HG03442 (cell line): Measurements from ENCODE around the gene TNIK.

ENCODE experiments used
- ATAC-seq: cut with Tn5 transposase; IDR thresholded peaks from one replicate; pipeline ENCODE4 v1.9.1; 2021; ENCODE audit warnings: mild to moderate bottlenecking, moderate library complexity; ENCODE audit not compliant: unreplicated experiment

The TNIK gene

DNA sequence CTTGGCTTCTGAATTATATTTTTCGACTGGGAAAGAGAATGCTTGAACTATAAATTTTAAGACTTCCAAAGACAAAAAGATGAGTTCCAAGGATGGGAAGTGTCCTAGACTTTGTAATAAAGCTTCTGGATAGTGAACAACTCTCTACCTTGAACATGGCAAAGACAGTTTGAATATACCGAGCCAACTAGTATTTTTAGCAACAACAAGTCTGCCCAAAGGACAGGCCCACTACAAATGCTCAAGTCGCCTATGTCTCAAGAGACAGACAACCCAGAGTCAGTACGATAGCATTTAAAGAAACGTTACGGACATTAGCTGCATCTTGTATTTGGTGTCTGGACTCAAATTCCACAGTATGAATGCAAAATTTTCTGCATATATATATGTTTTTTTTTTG is 258.4 kb downstream of the TNIK start:
- ATAC-seq, result no peak

DNA sequence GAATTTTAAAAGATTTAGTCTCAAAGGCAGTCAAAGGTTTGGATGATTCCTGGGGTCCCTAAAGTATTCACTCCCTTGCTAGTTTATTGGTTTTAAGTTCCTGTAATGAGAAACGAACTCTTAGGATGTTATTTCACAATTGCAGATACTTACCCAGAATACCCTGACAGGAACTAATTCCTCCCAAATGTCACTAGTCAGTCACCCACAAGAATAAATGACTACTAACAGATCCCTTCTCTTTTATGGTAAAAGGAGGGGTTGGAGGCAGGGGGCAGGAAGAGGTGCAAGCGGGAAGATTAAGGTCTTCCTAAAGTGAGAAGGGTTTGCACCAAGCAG is 259.5 kb downstream of the TNIK start:
- no peak for ATAC-seq

DNA sequence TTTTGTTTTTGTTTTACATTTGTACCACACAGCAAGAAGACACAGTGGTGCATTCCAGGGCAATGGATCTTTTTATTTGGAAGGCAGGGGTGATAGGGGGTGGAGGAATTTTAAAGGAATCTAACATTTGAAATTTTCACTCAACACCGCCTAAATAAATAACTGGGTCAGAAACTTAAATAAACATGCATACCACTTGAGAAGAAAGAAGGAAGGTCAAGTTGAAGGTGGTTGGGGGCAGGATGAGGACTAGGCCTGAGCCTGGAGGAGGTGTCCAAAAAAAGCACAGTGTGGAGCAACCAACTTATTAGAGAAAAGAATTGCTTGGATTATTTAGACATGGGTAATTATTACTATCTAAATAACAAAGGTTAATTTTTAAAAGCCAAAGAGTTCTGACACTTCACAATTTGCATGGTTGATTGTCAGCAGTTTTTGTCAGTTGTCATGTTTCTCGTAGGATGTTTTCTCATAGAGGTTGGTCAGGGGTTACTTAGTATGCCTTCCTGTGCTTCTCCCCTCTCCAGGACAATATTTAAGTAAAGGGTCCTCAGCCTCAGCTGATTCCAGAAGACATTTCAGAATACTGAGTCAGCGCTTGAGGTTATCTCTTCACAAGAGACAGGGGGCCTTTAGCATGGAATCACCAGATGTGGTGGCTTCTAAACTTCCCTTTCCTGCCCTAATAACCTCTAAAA is 260.0 kb downstream of the TNIK start:
- no peak for ATAC-seq

DNA sequence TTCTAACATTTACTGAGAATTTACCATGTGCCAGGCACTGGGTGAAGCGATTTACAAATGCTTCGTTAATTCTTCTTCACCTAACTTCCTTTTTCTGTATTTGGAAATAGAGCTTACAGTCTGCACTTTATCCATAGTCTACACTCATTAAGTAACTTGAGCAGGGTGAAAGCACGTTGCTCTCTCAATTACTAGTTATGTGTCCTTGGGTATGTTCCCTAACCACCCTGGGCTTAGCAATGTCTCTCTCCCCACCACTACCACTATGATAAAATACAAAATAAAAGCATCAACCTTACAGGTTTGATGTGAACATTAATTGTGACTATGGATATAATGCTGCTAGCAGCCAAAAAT is 260.8 kb downstream of the TNIK start:
- no peak for ATAC-seq

DNA sequence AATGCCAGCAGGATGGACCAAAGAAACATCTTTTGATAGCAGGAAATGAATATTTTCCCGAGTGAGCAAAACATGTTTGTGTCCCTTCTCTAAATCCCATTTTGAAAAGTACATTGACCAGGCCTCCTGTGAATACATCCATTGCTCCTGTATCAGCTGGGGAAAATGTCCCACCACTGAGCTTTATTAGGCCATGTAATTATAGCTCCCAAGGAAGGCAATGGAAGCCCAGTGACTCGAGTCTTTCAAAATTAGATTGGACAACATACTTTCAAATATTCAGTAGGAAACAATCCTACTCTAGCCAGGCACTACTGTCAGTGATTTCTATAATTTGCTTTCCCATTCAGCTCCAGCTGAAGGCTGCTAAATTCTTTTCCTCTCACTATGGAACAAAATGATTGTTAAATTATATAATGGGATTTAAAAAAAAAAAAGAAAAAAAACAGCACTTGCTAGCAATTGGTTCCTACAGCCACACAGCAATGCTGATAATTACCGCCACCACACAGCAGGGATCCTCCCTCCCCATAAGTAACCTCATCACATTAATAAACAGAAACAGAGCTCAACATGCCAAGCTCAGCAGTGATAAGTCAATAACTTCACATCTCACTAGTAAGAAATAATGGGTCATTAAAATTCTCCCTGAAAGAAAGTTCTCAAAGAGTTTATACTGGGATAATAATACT is 261.3 kb downstream of the TNIK start:
- ATAC-seq, result no peak

DNA sequence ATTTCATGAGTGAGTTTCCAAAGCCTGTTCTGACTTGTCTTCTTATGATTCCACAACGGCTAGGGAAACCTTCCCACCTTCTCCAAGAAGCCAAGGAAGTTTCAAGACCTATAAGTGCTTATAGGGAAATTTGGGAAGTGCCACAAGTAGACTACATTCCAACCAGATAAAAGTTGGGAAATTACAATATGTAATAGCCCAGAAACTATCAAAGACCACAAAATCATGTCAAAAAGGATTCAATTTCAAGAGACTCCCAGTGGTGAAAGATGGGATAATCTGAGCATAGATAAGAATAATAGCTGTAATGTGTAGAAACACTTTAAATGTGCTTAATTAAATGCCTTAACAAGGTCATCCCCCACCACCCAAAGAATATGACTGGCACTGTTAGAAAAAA is 264.5 kb downstream of the TNIK start:
- ATAC-seq, result no peak

DNA sequence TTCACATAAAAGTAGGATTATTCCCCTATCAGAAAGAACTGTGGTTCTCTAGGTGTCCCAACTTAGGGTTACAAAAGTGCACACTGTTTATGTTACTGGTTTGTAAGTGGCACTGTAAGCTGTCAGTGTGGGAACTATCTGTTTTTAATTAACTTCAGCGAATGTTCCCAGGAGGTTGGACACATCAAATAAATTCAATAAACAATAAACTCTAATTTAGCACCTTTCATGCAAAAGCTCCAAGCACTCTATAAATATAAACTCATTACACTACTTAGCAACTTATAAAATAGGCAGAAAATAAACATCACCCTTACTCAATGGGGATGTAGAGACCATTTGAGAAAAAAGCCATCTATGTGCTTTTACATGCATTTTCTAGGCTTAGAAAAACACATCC is 265.2 kb downstream of the TNIK start:
- ATAC-seq, result no peak

DNA sequence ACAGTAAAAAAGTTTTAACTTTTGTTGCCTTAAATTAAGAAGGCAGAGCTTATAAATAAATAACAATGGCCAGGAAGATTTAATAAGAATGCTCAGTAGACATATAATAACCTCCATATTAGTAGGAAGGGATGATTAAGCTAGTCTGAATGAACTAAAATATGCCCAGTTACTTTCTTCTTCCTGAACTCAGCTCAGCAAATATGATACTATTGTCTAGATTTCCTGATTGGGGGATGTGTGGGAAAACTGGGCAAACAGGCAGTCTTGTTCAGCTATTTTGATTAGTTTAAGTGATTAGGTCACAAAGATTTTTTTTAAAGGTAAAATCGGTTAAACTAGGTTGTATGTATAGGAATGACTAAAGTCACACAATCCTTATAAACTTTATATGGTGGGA is 266.5 kb downstream of the TNIK start:
- ATAC-seq, result no peak

DNA sequence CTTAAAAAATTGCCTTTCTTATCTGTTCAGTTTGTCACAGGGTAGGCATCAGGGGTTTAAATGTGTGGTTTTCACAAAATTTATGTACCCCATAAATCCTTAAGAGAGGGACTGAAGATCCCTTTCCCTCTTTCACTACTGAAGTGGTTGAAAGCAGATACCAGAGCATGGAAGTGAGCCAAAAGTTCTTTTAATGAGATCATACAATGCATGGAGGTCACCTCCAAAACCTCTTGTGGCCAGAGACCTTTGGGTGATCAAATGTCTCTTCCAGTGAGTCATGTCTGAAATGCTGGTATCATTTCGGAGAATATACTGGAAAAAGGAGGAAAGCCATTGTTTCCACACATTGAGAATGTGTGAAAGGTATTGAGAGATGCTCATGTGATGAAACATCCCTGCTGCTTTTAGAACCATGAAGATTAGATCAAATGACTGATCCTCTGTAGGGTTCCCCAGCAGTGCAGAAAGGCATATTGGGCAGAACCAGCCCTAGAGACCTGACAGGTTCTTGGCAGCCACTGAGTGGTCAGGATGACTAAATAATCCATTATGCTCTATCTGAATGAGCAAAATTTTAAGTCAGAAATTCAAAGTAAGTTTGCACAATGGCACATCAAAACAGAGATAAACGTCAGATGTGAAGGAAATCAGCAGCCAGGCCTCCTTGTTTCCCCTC is 267.9 kb downstream of the TNIK start:
- ATAC-seq, result no peak

DNA sequence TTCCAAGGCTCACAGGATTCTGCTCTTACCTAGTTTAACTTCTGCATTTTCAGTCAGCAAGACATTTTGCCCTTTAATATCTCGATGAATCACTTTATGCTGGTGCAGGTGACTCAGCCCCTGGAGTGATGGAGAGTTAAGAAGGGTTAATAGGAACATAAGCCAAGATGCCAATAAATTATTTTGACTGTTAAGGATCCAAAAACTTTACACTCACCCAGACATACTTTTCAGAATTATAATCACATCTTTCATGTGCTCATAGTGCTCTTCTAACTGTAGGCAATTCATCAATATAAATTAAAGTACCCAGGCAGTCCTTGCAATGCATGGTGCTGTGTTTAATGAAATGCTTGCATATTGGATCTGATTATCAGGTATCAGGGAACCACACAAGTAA is 269.5 kb downstream of the TNIK start:
- ATAC-seq, result no peak

DNA sequence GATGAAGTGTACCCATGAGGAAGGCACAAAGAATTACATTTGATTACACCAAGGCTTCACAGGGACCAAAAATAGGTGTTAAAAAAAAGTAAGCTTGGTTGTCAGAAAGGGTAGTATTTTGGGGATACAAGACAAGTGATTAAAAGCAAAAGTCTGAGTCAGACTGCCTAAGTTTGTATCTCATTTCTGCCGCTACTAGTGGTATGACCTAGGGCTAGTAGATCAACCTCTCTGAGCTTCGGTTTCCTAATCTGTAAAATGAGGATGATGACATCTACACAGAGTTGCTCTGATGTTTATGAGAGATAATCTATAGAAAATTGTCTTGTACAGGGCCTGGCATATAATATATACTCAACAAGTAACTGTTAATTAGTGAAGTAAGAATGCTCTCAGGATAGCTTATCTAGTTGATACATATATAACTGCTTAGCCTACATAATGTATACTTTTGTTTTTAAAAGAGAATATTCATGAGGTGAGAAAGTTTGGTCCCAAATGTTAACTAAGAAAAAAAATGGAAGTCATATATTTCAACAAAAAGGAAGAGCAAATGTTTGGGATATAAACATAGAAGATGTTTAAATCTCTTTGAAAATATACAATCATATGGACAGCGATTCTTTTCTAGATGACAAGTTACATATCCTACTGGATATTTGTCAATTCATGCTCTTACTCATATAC is 270.7 kb downstream of the TNIK start:
- ATAC-seq, result peak; percentile 70

DNA sequence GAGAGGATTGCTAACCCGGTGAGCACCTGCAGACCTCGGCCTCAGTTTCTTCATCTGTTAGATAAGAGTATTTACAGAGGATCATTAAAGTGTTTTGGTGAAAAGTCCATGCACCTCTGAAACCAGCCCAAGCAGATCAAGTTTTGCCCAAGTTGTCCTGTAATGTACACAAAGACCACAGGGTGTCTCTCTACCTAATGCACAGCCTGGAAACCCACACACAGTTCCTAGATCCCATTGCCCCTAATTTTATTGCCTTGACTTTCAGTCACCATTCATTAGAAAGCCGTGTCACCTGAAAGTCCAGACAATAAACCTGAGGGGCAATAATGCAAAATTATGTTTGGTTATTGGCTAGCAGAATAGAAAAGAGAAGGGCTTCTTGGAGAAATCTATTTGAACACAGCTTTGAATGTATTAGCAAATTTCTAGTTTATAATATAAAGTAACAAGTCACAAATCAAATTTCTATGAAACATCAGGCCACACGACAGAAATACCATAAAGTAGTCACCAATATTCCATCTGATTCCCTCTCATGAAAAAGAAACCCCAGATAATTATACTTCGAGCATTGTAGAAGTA is 272.4 kb downstream of the TNIK start:
- no peak for ATAC-seq

DNA sequence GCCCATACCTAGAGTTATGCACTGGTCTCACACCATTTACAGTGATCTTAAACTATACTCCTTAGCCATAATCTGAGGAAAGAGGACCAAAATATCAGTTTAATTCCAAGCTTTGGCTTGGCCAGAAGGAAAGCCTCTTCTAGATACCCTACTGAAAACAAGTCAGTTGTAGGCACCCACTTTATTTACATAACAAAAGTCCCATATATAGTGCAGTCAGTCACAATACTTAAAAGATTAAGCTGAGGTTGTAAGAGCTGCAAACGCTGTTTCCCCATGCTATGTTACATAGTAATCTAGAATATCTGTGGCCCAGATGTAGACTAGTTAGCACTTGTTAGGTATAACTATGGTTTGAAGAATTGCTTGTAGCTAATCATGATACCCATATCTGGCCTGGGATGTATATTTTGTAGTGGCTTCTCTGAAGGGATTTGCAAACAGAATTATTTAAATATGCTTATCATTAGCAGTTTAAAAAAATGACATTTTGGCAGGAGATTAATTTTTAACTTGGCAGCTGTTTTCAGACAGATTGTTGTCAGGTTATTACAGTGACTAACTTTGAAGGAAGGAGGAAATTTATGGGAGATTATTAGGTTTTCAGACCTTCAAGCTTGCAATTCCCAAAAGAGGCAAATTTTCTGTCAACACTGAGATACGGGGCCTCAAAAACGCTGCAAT is 273.2 kb downstream of the TNIK start:
- ATAC-seq, result no peak

DNA sequence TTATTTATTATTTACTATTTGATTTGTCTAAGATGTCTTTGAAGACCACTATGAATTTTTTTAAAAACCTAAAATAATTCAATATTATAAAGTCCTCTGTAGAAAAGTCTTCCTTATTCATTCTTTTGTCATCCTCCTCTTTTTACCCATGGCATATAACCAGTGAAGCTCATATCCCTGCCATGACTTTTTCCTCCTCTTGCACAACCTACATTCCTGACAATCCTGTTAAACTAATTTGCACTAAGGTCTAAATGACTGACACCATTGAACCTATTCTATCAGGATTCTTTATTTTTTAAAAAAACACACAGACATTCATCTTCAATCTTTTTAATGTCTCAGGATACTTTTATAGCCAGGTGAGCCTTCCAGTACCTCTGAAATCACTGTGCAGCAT is 273.8 kb downstream of the TNIK start:
- no peak for ATAC-seq

DNA sequence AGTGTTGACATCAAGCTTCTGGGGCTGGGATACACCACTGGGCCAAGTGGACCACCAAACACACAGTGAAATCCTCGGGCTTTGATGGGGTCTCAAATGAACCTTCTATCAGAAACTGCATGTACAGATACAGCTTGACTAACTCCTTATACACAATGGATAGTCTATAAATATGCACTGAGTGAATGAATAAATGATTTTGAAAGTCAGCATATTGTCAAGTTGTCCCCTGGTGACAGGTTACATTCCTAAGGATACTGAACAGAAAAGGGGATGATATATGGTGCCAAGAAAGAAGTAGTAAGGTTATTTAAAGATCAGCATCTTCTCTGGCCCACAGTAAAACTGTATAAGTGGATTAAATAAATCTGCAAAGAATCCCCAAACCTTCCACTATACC is 274.2 kb downstream of the TNIK start:
- no peak for ATAC-seq

DNA sequence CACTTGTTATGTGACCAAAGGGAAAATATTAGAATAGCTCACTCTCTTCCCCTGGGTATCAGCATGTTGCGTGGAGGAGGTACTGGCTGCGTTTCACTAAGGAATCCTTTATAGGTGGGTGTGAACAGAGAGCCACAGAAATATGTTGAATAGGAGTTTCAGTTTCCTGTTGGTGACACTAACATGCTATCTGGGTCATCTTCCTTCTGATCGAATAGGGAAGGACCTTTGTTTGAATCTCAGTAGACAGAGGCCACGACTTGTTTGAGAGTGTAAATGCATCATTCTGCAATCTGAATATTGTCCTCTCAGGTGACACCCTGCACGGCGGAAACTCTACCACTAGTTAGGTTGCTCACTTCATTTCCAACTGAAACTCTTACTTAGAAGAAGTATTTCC is 275.8 kb downstream of the TNIK start:
- peak; percentile 82 for ATAC-seq

DNA sequence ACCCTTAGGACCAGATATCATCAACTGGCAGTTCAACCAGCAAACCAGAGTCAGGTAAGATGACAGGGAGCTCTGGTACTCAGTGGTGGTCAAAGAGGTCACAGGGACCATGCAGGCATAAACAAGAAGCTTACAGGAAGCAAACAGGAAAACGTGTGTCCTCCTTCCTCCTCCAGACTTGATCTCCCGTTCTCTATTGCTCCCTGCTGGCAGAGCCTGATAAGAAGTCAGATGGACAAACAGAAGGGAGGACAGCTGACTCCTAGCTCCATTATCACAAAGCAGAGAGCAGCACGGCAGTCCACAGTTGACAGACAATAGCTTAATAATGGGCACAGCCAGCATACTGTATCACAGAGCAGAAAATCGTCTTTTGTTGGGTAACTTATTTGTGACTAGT is 277.2 kb downstream of the TNIK start:
- ATAC-seq, result no peak

DNA sequence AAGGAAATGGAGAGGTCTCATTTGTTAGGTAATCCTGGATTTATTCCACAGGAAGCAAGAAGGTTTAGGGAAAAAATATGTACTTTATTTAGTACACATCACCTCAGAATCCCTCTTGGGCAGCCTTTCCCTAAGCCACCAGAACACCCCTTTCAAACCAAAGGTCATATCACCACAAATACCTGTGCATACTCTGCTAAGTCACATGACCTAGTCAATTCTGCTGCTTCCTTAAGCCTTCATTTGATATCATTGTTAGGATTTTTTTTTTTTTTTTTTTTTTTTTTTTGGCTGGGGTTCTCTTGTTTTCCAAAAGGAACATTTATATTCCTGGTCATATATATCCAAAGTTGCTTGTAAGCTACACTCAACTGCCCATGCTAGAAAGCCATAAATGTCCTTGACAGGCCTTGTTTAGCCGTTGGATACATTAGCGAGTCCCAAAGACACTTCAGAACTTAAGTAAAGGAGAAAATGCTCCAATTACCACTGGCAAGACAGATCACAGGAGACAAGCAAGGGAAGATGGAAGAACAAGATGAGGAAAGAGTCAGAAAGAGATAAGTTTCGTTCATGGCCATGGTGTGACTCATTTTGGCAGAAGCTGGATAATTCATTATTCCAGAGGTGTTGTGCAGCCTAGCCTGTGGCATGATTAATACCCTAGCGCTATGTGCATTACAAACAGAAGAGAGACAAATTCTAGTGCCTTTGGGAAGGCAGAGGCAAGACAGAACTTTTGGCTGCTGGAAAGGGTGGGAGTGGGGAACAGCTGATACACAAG is 278.1 kb downstream of the TNIK start:
- ATAC-seq, result no peak

DNA sequence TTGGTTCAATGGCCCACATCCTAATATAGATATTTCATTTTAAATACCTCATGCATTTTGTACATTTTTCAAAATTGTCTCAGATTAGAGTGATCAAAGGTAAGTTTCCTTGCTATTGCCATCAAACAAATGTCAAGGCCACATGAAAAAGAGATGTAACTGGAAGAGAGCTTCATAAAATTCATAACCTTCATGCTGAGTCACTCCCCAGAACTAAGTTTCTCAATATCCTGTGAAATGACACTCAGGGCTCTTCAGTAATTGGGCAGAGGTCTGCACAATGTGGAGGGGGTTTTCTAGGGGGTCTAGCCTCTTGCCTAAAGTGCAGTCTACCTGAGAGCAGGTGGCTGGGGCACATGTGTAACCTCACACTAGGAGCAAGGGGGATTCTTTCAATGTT is 281.5 kb downstream of the TNIK start:
- ATAC-seq, result no peak

DNA sequence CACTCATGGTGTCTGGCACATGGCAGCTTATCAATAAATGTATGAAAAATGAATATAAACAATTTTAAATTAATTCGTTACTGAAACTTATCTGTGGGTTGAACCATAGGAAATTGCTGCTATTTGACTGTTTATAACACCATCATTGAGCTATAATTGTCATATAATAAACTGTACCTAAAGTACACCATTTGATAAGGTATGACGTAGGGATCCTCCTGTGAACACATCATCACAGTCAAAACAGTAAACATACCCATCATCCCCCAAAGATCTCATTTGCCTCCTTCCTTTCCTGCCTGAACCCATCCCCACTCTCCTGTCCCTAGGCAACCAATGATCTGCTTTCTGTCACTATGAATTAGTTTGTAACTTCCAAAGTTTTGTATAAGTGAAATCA is 282.7 kb downstream of the TNIK start:
- ATAC-seq, result no peak
